Thyroid gland (tissue), 4 donors: Measurements from ENCODE around the gene TRIOBP. TPM values are rescaled to one million over a fixed set of nuclear protein-coding genes. Genes with fewer than 3 reads are reported as not detected.

Experiments used
- DNase-seq, 2 donors: peaks; one replicate each; pipeline ENCODE4 v3.0.0-alpha.2; 2019
- H3K27ac ChIP-seq, 3 donors: fragments of 200-600 bp; sonication (generic); 1 replicate in 2 of 3; 2 replicates in 1 of 3; pipeline ENCODE4 v1.5.1; 2016 to 2019; ENCODE audit warnings: mild to moderate bottlenecking in 1 of 3, moderate library complexity in 1 of 3
- H3K27me3 ChIP-seq: fragments of 200-600 bp; sonication (generic); one replicate; pipeline ENCODE4 v1.5.1; 2019
- H3K36me3 ChIP-seq, 2 donors: fragments of 200-600 bp; sonication (generic); one replicate each; pipeline ENCODE4 v1.5.1; 2016 to 2019
- H3K4me1 ChIP-seq, 2 donors: fragments of 200-600 bp; sonication (generic); one replicate each; pipeline ENCODE4 v1.5.1; 2017 to 2019
- H3K4me3 ChIP-seq, 3 donors: fragments of 200-600 bp; sonication (generic); replicated peaks in 1 of 3; 1 replicate in 2 of 3; 2 replicates in 1 of 3; pipeline ENCODE4 v1.5.1; 2016; ENCODE audit warnings: mild to moderate bottlenecking in 1 of 3
- H3K9me3 ChIP-seq: fragments of 200-600 bp; sonication (generic); one replicate; pipeline ENCODE4 v1.5.1; 2017
- POLR2A ChIP-seq, 2 donors: fragments of 450-650 bp; IDR thresholded peaks; one replicate each; pipeline ENCODE4 v1.6.1; 2017; ENCODE audit warnings: antibody characterized with exemption in 2 of 2, mild to moderate bottlenecking in 2 of 2, moderate library complexity in 1 of 2
- WGBS, 2 donors: methylation state at CpG; one replicate each; pipeline ENCODE4 v1.1.5; 2017; 5-methylcytosine and 5-hydroxymethylcytosine counted together
- intact Hi-C: fragments of 100-400 bp; cut with DNase I; formaldehyde crosslinking; loops from one replicate; pipeline ENCODE4 v1.15.1; 2023
- total RNA-seq, 4 donors: library from RNA; depleted of rRNA; stranded (reverse); fragments of >200 nt; gene quantifications; one replicate each; pipeline ENCODE4 v1.2.3, GENCODE V29; 2016
- TF ChIP-seq, protein P1 (sequence below), 6 experiments: fragments of 200-600 bp in 3 of 6; fragments of 450-650 bp in 3 of 6; sonication (generic) in 3 of 6; IDR thresholded peaks; one replicate each; pipeline ENCODE4 v1.5.1; 2016 to 2019; ENCODE audit warnings: antibody characterized with exemption in 6 of 6, mild to moderate bottlenecking in 2 of 6, inconsistent platforms in 1 of 6, moderate library complexity in 1 of 6

The TRIOBP gene
- total RNA-seq, 4 donors from 2014 or later = 120 to 150 (median 140) TPM

DNA sequence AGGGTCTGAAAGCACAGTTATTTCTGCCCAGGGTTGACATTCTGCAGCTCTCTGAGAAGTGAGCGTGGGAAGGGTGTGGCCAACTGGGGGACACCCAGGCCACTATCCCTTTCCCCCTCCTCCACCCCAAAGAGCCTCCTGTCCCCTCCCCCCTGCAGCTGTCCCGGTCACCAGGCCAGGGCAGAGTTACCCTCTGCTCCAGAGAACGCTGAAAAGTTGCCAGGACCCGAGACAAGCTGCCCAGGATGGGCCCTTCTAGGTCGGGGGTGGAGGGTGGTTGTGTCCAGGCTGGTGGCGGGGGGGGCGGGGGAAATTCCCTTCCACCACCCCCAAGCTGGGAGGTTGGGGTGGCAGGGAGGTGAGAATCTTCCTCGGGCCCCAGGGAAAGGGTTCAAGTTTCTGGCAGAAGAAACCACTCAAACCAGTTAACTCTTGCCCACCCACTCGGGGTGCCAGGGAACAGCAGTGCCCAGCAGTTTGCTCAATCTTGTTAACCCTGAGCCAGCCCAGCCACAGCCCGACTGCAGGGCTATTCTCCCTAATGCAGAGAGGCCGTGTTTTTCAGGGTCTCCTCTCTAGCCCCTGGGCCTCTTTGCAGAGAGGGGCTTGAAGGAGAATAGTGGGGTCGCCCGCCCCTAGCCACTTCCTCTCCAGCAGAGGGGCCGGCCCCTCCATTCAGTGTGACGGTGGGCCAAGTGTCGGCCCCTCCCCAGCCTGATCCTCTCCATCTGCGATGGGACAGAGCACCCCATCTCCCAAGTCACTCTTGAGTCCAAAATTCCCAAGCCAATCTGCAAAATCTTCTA lies 20.7 kb upstream of the TRIOBP start:
- no peaks in the 10 kb centered on the region for H3K27me3 ChIP-seq
- DNase-seq = peak; percentile 50 to 59
- H3K27ac ChIP-seq = peak overlapping the region; percentile 79 to 92 (median 88)
- H3K4me1 ChIP-seq = peaks cover 27 to 45% of the 10 kb centered on the region in 2 donors
- peak overlapping the region in 1 of 3 donors; percentile 28 for H3K4me3 ChIP-seq
- no peaks in the 10 kb centered on the region for H3K36me3 ChIP-seq
- 33 to 41% methylated on average over 10 to 11 of the region's 17 CpGs for WGBS, 2 donors
- H3K9me3 ChIP-seq = no peaks in the 10 kb centered on the region
- TF ChIP-seq, protein P1, sequence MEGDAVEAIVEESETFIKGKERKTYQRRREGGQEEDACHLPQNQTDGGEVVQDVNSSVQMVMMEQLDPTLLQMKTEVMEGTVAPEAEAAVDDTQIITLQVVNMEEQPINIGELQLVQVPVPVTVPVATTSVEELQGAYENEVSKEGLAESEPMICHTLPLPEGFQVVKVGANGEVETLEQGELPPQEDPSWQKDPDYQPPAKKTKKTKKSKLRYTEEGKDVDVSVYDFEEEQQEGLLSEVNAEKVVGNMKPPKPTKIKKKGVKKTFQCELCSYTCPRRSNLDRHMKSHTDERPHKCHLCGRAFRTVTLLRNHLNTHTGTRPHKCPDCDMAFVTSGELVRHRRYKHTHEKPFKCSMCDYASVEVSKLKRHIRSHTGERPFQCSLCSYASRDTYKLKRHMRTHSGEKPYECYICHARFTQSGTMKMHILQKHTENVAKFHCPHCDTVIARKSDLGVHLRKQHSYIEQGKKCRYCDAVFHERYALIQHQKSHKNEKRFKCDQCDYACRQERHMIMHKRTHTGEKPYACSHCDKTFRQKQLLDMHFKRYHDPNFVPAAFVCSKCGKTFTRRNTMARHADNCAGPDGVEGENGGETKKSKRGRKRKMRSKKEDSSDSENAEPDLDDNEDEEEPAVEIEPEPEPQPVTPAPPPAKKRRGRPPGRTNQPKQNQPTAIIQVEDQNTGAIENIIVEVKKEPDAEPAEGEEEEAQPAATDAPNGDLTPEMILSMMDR (IDR thresholded peaks at IDR 0.05) = no peak
- TF ChIP-seq POLR2A (IDR thresholded peaks at IDR 0.05) = no peak
- intact Hi-C loops = loop anchor here (5.0 to 10.0 kb wide), 2 partner anchors 49 to 119 kb away; no protein-coding TSS in a partner anchor

DNA sequence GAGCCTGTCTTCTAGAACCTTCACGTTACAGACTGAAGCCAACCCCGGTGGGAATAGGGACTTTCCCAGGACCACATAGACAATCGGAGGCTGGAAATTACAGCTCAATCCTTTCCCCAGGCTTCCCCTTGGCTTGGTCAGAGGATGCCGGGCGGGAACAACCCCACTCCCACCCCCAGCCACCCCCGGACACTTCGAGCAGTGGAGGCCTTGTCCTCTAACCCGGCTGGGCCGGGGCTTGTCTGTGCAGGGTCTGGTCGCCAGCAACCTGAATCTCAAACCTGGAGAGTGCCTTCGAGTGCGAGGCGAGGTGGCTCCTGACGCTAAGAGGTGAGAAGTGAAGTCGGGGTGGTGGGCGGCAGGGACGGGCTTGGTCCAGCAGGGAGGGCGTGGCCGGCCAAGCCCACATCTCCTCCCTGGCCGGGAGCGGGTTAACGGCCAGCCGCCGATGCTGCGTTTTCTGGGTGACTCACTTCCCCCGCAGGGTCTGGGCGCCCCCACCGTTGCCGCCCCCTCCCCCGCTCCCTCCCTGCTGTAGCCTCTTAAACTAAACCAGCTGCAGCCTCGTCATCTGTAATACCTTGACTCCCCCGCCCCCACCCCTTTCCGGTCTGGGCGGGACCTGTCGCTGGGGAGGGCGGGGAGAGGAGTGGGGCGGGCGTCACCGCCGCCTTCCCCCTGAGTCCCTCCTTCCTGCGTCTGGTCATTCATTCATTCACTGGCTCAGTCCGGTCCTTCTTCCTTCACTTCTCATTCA lies 19.9 kb upstream of the TRIOBP start:
- peaks cover 27 to 45% of the 10 kb centered on the region in 2 donors for H3K4me1 ChIP-seq
- intact Hi-C loops = loop anchor here (5.0 to 10.0 kb wide), 2 partner anchors 50 to 118 kb away; no protein-coding TSS in a partner anchor
- peak overlapping the region; percentile 79 to 92 (median 88) for H3K27ac ChIP-seq
- H3K4me3 ChIP-seq = peak overlapping the region in 1 of 3 donors; percentile 28
- no peaks in the 10 kb centered on the region for H3K36me3 ChIP-seq
- TF ChIP-seq POLR2A (IDR thresholded peaks at IDR 0.05) = no peak
- TF ChIP-seq, protein P1 (IDR thresholded peaks at IDR 0.05) = no peak
- H3K27me3 ChIP-seq = no peaks in the 10 kb centered on the region
- WGBS, 2 donors = 4 to 12% methylated on average over 16 to 22 of the region's 42 CpGs
- peak; percentile 84 to 85 for DNase-seq
- H3K9me3 ChIP-seq = no peaks in the 10 kb centered on the region

DNA sequence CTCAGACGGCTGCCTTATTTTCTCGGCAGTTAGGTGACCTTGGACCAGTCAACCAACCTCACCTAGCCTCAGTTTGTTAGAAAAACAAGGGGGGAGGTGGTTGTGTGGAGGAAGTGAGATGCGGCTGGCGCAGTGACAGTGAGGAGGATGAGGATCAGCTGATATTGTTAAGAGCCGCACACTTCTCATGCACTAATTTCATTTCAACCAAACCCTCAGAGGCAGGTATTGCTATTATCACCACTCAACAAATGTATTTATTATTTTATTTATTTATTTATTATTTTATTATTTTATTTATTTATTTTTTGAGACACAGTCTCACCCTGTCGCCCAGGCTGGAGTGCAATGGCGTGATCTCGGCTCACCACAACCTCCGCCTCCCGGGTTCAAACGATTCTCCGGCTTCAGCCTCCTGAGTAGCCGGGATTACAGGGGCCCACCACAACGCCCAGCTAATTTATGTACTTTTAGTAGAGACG lies 19.3 kb upstream of the TRIOBP start:
- intact Hi-C loops = loop anchor here (5.0 to 10.0 kb wide), 2 partner anchors 50 to 117 kb away; no protein-coding TSS in a partner anchor
- no peaks in the 10 kb centered on the region for H3K27me3 ChIP-seq
- H3K4me1 ChIP-seq = peaks cover 27 to 45% of the 10 kb centered on the region in 2 donors
- no peaks in the 10 kb centered on the region for H3K36me3 ChIP-seq
- no peaks in the 10 kb centered on the region for H3K9me3 ChIP-seq
- 73 to 75% methylated on average over 15 of the region's 15 CpGs for WGBS, 2 donors
- H3K4me3 ChIP-seq = peak overlapping the region in 1 of 3 donors; percentile 28
- peak overlapping the region in 1 of 3 donors; percentile 88 for H3K27ac ChIP-seq
- TF ChIP-seq, protein P1 (IDR thresholded peaks at IDR 0.05) = no peak
- TF ChIP-seq POLR2A (IDR thresholded peaks at IDR 0.05) = no peak
- DNase-seq = no peak

DNA sequence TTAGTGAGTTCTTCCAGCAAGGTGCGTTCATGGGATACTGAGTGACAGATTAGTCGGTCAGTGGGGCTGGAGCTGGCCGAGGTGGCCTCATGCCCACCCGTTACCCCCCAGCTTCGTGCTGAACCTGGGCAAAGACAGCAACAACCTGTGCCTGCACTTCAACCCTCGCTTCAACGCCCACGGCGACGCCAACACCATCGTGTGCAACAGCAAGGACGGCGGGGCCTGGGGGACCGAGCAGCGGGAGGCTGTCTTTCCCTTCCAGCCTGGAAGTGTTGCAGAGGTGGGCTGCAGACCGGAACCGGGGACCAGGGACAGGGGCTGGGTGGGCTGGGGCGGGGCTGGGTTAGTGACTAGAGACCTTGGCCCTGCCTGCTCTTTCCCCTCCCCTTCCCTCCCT lies 18.5 kb upstream of the TRIOBP start:
- H3K27ac ChIP-seq = no peak overlapping the region
- no peak overlapping the region for H3K4me3 ChIP-seq
- H3K4me1 ChIP-seq = peaks cover 27 to 45% of the 10 kb centered on the region in 2 donors
- H3K9me3 ChIP-seq = no peaks in the 10 kb centered on the region
- H3K36me3 ChIP-seq = no peaks in the 10 kb centered on the region
- WGBS, 2 donors = 37 to 52% methylated on average over 4 to 12 of the region's 18 CpGs
- intact Hi-C loops = loop anchor here (5.0 to 10.0 kb wide), 2 partner anchors 51 to 116 kb away; no protein-coding TSS in a partner anchor
- no peak for DNase-seq
- TF ChIP-seq, protein P1 (IDR thresholded peaks at IDR 0.05) = no peak
- no peak for TF ChIP-seq POLR2A (IDR thresholded peaks at IDR 0.05)
- H3K27me3 ChIP-seq = no peaks in the 10 kb centered on the region
